GM20431 (cell line): ENCODE measurements around the gene NOC4L.

Experiments used
- in situ Hi-C: fragments of 300-500 bp; cut with MseI, MboI; formaldehyde crosslinking; loops from one replicate; pipeline ENCODE4 v1.15.0; 2020; ENCODE audit warnings: low sequenced_read_pairs; ENCODE audit not compliant: unreplicated experiment

NOC4L gene

DNA sequence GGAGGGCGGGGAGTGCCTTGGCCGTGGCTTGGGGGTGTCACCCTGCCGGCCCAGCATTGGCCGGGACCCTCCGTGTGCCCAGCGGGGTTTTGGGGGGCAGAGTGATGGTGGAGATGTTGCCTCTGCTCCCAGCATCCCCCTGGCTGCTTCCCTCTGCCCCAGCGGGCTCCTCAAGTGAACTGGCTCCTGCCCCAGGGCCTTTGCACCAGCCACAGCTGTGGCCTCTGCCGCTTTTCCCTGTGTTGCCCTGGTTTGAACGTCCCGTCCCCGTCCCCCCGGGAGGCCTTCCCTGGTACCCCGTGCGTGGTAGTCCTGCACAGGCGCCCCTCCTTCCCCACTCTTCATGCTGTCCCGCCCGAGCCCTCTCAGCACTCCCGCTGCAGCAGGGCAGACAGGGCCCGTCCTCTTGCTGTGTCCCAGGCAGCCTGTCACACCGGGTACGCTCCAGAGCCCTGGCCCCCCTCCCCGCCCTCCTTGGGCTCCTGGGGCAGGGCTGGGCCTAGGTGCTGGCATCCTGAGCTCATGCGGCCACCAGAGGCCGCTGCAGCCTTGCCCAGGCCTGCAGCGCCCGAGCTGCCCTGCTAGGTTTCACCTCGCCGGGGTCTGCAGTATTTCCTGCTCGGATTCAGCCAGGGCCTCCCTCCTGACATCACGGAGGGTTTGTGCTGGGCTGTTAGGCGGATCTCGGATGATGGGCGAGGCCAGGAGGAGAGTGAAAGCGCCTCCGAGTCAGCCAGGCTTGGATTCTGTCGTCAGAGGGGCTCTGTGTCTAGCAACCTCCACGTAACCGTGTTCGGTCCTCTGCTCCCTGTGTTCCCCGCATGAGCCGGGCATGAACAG lies 9.5 kb downstream of the NOC4L start:
- in situ Hi-C loops, result no loop called here

DNA sequence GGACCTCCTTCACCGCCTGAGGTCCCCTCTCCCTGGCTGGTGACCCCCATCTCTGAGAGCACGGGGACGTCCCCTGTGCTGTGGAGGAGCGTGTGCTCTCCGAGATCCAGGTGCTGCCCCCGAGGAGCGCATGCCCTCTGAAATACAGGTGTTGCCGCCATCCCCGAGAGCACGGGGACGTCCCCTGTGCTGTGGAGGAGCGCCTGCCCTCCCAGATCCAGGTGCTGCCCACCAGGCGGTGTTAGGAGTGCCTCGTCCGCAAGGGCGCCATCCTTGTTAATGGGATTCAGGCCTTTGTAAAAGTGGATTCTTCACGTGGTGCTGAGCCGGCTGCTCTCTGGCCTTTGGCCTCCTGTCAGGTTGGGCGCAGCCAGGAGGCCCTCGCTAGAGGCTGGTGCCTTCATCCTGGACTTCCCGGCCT lies 10.1 kb downstream of the NOC4L start:
- in situ Hi-C loops, result no loop called here

DNA sequence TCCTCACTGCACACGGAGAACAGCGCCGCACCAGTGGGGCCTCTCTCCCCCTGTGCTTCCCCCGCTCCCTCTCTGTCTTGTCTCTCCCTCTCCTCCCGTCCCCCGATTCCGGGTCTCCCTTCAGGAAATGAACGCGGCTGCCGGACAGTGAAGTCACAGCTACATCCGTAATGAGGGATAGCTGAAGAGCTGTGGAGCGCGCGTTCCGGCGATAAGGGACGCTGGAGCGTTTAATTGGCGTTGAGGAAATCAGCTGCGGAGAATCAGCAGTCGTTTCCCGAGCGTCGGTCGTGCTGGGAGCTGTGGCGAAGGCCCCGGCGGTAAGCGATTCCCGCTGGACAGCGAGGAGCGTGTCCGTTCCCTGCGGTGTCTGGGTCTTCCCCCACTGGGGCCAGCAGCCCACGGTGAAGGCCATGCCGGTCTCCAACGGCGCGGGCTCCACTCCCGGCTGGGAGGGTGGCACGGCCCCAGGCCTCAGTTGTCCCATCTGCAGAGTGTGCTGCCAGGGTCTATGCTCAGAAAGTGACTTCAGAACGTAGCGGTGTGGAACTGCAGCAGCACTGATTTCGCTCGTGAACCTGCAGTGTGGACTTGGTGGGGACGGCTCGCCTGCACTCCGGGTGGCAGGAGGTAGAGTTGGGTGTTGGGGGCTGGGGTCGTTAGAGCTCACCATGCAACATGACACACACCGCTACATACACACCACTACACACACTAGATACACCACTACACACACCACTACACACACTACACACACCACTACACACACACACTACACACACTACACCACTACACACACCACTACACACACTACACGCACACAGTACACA lies 10.9 kb downstream of the NOC4L start:
- in situ Hi-C loops, result no loop called here

DNA sequence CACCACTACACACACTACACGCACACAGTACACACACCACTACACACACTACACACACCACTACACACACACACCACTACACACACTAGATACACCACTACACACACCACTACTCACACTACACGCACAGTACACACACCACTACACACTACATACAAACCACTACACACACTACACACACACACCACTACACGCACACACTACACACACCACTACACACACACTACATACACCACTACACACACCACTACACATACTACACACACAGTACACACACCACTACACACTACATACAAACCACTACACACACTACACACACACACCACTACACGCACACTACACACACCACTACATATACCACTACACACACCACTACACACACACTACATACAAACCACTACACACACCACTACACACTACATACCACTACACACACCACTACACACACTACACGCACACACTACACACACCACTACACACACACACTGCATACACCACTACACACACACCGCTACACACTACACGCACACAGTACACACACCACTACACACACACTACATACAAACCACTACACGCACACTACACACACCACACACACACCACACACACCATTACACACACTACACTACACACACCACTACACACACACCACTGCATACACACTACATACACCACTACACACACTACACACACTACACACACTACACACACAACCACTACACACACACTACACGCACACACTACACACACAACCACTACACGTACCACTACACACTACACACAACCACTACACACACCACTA lies 11.7 kb downstream of the NOC4L start:
- in situ Hi-C loops, result no loop called here

DNA sequence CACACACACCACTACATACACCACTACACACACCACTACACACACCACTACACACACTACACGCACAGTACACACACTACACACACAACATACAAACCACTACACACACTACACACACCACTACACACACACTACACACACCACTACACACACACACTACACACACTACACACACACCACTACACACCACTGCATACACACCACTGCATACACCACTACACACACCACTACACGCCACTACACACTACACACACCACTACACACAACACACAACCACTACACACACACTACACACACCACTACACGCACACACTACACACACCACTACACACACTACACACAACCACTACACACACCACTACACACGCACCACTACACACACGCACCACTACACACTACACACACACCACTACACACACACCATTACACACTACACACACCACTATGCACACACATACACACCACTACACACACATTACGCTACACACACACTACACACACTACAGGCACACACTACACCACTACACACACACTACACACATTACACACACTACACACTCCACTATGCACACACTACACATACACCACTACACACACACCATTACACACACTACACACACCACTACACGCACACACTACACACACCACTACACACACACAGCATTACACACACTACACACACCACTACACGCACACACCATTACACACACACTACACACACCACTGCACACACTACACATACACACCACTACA lies 12.5 kb downstream of the NOC4L start:
- in situ Hi-C loops, result no loop called here

DNA sequence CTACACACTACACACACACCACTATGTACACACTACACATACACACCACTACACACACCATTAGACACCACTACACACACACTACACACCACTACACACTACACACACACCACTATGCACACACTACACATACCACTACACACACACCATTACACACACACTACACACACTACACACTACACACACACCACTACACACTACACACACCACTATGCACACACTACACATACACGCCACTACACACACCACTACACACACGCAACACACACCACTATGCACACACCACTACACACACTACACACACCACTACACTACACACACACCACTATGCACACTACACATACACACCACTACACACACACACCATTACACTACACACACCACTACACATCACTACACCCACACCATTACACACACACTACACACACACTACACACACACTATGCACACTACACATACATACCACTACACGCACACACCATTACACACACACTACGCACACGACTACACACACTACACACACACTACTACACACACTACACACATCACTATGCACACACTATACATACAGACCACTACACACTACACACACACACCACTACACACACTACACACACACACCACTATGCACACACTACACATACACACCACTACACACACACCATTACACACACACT lies 13.6 kb downstream of the NOC4L start:
- in situ Hi-C loops, result no loop called here

DNA sequence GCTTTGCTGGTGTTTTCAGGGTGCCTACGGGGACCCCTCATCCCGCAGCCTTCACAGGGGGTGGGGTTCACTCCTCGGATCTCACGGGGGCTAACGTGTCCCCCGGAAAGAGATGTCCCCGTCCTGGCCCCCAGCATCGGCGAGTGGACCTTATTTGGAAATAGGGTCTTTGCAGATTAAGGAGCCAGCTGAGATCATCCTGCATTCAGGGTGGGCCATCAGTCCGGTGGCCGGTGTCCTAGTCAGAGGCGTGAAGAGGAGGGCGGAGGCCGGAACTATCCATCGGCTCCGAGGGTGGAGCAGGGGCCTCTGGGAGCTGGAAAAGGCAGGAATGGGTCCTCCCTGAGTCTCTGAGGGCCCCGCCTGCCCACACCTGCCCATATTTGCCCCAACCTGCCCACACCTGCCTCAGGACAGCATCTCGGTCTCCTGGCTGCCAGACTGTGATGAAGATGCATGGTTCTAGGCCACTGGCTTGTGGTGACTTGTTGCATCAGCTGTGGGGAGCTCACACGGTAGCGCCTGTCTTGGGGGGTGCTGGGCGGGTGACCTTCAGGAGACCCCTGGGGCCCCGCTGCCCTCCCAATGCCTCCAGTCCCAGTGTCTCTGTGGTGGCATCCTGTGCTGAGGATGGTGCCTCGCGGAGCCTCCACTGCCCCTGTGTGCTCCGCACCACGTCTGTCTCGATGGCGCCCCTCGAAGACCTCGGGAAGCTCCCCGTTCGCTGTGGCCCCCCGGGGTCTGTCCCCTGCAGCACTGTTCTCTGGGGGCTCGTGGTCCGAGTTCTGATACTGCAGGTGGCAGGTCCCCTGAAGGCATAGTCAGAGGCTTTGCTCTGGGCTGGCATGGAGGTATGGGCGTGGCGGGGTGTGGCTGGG lies 14.7 kb downstream of the NOC4L start:
- in situ Hi-C loops, result no loop called here

DNA sequence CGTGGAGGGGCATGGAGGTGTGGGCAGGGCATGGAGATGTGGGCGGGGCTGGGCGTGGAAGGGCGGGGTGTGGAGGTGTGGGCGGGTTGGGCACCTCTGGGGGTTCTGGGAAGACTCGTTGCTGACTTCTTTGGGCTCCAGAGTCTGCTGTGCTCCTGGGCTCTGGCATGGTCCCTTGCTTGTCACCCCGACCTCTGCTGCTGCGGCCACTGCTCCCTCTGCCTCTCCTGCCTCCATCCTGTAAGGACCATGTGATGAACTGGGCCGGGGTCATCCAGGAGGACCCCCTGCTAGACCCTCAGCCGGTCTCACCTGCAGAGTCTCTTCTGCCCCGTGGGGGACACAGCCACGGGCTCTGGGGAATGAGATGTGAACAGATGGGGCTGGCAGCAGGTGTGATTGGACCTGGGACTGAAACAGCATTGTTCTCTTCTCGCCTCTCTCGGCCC lies 15.3 kb downstream of the NOC4L start:
- in situ Hi-C loops, result no loop called here

DNA sequence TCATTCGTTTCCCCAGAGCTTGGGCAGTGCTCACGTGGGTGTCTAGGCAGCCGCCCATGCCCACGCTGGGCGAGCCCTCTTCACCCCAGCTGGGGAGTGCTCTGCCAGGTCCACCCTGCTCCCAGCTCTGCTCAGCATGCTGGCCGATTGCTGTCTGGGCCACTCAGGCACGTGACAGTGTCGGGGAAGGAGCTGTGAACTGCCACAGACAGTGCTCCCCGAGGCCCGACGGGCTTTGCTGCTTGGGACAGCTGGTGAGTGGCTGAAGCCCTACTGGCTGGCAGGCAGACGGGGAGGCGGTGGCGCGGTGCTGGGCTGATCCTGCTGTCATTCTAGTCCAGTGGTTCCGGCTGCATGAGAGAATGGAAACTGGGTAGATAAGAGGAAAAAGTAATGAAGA lies 15.8 kb downstream of the NOC4L start:
- in situ Hi-C loops, result no loop called here

DNA sequence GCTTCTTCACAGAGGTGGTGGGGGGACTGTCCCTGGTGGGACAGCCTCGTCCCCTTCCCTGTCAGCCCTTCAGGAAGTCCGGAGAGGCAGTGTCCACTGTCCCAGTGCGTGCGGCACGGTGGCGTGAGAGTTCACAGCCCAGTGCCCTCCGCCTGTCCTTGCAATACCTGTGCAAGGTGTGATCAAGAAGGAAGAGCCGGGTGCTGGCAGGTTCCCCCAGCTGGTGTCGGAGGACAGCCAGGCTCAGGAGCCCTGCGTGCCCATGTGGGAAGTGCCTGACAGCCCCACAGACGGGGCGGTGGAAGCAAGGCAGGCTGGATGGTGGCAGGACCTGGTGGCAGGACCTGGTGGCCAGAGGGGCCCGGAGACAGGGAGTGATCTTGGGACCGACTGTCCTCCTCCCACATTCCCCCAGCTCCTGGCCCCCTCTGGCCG lies 16.4 kb downstream of the NOC4L start:
- in situ Hi-C loops, result no loop called here

DNA sequence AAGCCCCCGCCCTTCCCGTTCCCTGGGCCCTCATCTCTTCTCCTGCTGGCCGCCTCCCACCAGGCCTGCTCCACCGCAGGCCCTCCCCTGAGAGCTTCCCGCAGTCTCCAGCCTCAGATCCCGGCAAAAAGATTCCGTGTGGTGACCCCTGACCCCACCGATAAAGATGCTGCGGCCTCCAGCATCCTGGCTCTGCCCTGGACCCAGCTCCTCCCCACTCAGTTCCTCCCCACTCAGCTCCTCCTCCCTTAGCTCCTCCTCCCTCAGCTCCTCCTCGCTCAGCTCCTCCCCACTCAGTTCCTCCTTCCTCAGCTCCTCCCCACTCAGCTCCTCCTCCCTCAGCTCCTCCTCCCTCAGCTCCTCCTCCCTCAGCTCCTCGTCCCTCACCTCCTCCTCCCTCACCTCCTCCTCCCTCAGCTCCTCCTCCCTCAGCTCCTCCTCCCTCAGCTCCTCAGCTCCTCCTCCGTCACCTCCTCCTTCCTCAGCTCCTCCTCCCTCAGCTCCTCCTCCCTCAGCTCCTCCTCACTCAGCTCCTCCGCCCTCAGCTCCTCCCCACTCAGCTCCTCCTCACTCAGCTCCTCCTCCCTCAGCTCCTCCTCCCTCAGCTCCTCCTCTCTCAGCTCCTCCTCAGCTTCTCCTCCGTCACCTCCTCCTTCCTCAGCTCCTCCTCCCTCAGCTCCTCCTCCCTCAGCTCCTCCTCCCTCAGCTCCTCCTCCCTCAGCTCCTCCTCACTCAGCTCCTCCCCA lies 17.0 kb downstream of the NOC4L start:
- in situ Hi-C loops, result no loop called here

DNA sequence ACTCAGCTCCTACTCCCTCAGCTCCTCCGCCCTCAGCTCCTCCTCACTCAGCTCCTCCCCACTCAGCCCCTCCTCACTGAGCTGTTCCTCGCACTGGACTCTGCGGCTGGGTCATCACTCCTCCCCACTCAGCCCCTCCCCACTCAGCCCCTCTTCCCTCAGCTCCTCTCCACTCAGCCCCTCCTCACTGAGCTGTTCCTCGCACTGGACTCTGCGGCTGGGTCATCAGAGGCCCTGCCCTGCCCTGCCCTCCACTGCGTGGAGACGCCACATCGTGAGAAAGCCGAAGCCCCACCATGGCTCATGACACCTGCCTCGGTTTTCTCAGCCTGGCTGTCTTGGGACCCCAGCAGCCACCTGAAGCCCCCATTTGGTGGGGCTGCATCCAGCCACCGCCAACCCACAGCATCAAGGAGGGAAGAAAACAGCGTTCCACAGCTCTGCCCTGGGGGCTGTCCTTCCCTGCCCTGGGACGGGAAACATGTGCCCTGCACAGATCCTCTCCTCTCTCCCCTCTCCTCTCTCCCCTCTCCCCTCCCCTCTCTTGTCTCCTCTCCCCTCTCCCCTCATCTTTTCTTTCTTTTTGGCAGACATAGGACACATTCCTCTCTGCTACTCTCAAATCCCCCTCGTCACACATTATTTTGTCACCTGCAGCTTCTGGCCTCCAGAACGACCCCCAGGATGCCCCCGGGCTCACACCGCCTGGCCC lies 17.7 kb downstream of the NOC4L start:
- in situ Hi-C loops, result no loop called here

DNA sequence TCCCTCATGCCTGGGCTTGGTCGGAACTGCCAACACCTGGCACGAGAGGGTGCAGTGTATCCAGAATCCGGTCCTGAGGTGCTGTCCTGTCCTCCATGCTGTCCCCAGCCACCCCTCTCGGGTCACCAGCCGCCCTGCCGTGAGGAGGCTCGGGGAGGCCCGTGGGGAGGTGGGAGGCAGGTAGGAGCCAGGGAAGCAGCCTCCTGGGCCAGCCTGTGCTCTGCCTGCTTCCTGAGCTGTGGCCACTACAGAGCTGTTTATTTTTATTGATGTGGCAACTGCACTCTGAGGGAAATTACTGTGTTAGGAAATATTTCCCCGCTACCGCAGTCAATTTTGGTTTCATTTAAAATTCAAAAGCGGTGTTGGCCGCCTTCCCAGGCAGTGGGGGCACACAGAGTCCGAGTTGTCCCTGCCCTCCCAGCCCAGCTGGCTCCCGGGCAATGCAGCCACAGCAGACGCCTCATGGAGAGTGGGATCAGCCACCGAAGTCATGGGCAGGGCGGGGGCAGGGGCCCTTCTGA lies 18.3 kb downstream of the NOC4L start:
- in situ Hi-C loops, result no loop called here

DNA sequence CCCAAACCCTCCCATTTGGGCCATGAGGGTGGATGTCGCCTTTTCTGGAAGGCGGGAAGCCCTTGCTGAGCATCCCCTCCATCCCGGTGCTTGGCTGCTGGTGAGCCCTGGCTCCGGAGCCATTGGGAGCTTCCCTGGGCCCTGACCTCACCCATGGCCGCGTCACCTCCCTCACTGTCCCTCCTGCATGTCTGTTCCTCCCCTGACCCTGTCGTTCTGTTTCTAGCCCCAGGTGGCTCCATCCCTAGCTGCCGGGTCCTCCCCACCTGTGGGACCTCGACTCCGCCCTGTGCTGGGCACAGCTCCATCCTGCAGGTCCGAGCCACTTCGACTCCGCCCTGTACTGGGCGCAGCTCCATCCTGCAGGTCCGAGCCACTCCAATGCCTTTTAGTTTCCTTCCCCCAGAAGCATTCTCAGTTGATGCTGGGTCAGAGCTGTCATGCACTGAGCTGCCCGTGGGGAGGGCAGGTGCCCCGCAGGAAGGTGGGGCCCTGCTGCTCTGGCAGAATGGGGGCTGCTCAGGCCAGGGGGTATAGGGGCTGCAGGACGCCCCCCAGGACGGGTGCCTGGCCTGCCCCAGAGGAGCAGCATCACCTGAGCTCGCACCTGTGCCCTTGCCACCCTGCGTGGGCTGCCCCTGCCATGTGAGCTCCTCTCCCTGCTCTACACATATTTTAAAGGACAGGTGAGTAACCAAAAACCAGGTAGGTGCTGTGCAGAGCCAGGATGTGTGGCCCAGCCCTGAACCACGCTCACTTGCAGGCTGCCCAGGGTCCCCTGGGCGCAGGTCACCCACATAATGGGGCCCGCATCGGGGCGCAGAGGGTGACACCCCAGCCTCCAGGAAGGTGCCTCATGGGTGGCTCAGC lies 19.0 kb downstream of the NOC4L start:
- in situ Hi-C loops, result no loop called here

DNA sequence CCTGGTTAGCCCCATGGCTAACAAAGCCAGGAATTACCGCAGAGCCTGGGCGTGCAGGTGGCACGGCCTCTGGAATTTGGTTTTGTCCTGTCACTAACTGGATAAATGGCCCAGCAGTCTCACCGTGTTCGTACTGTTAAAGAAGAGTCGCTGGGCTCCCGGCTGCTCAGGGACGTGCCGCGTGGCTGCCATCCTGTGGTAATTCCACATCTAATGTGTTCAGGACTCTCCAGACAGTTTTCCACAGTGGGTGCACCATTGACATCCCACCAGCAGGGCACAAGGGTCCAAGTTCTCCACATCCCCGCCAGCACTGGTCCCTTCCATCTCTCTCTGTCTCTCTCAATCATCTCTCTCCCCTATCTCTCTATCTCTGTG lies 19.6 kb downstream of the NOC4L start:
- in situ Hi-C loops, result no loop called here

DNA sequence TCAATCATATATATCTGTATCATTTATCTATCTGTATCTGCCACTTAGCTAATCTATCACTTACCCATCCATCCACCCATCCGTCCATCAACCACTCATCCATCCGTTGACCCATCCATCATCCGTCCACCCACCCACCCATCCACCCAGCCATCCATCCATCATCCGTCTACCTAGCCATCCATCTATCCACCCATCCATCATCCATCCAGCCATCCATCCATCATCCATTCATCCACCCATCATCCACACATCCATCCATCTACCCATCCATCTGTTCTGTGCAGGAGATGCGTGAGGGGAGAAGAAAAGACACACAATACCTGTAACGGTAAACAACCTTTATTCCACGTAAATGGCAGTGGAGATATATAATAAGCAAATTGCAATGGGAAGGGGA lies 20.2 kb downstream of the NOC4L start:
- in situ Hi-C loops, result no loop called here
